Transverse colon (tissue), 4 donors: Measurements from ENCODE around the gene ONECUT2.
"Not testable (repeated sequence)": the region's sequence is repeated elsewhere in the genome, so short reads cannot be mapped to it uniquely, and the experiment has no call there.

ENCODE experiments used
- CTCF ChIP-seq, 5 experiments: fragments of 200-600 bp in 3 of 5; fragments of 450-650 bp in 2 of 5; sonication (generic) in 3 of 5; IDR thresholded peaks; 1 replicate in 2 of 5; 2 replicates in 3 of 5; pipeline ENCODE4 v1.5.1; 2016 to 2017; ENCODE audit warnings: antibody characterized with exemption in 5 of 5, inconsistent platforms in 3 of 5, mild to moderate bottlenecking in 2 of 5, moderate library complexity in 1 of 5
- POLR2A ChIP-seq: fragments of 450-650 bp; IDR thresholded peaks from one replicate; pipeline ENCODE4 v1.6.1; 2016; ENCODE audit warnings: antibody characterized with exemption, mild to moderate bottlenecking, moderate library complexity
- POLR2AphosphoS5 ChIP-seq, 3 donors: sonication (generic); formaldehyde crosslinking; IDR thresholded peaks; one replicate each; pipeline ENCODE4 v1.6.1; 2016; ENCODE audit warnings: antibody characterized with exemption in 3 of 3

- not testable (repeated sequence) for TF ChIP-seq CTCF (IDR thresholded peaks at IDR 0.05); POLR2A; POLR2AphosphoS5 (IDR thresholded peaks at IDR 0.05)
Observed at GRCh38 chr18:57394749-57395148, 40.4 kb upstream of the ONECUT2 start.
